ENCODE measurements around the gene ELOVL5. TPM values are rescaled to one million over a fixed set of nuclear protein-coding genes. Genes with fewer than 3 reads are reported as not detected.

The ELOVL5 gene
- total RNA-seq, 4 donors from 2014 or later: 55.2 to 80.2 (median 64.8) TPM

DNA sequence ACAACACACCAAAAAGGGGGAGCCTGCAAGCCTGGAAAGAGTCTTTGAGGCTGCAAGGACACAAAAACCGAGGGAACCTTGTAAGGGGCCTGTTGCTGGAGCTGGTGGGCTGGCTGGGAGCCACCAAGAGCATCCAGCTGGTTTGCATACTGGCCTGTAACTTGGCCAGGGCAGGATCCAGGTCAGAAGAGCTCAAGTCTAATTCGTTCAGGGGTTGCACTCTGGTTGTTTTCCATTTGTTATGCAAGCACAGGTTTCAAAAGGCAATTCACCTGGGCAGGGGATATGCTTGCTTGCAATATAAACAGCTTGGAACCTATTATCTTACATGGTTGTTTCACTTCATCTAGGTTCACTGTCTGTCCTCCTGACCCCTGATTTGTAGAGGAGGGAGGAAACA is 101.8 kb downstream of the ELOVL5 start:
- H3K4me3 ChIP-seq: no peak overlapping the region
- no peak for DNase-seq (ENCODE audit: extremely low spot score)
- 59% methylated on average over 2 of the region's 2 CpGs for WGBS
- H3K9me3 ChIP-seq: no peaks in the 10 kb centered on the region
- intact Hi-C loops (cut with DNase I): no loop called here
- H3K27ac ChIP-seq (replicated peaks in 1 of 4): no peak overlapping the region
- TF ChIP-seq, protein P1, sequence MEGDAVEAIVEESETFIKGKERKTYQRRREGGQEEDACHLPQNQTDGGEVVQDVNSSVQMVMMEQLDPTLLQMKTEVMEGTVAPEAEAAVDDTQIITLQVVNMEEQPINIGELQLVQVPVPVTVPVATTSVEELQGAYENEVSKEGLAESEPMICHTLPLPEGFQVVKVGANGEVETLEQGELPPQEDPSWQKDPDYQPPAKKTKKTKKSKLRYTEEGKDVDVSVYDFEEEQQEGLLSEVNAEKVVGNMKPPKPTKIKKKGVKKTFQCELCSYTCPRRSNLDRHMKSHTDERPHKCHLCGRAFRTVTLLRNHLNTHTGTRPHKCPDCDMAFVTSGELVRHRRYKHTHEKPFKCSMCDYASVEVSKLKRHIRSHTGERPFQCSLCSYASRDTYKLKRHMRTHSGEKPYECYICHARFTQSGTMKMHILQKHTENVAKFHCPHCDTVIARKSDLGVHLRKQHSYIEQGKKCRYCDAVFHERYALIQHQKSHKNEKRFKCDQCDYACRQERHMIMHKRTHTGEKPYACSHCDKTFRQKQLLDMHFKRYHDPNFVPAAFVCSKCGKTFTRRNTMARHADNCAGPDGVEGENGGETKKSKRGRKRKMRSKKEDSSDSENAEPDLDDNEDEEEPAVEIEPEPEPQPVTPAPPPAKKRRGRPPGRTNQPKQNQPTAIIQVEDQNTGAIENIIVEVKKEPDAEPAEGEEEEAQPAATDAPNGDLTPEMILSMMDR (IDR thresholded peaks at IDR 0.05): no peak
- TF ChIP-seq POLR2AphosphoS5 (IDR thresholded peaks at IDR 0.05): no peak
- no peak for TF ChIP-seq POLR2A (IDR thresholded peaks at IDR 0.05; ENCODE audit: low read depth)
- no peak for TF ChIP-seq EP300 (IDR thresholded peaks at IDR 0.05)
- no peaks in the 10 kb centered on the region for H3K27me3 ChIP-seq
- peaks cover 0 to 6% (median 0%) of the 10 kb centered on the region in 4 donors for H3K4me1 ChIP-seq
- no peaks in the 10 kb centered on the region for H3K36me3 ChIP-seq

- no peaks in the 10 kb centered on the region for H3K27me3 ChIP-seq
- no peaks in the 10 kb centered on the region for H3K4me1 ChIP-seq
- DNase-seq (ENCODE audit: extremely low spot score): no peak
- peaks cover 0 to 5% (median 0%) of the 10 kb centered on the region in 4 donors for H3K9me3 ChIP-seq
- intact Hi-C loops (cut with DNase I): no loop called here
- no peak overlapping the region for H3K27ac ChIP-seq (replicated peaks in 1 of 4)
- no peaks in the 10 kb centered on the region for H3K36me3 ChIP-seq
- WGBS: 77% methylated on average over 5 of the region's 5 CpGs
- TF ChIP-seq, protein P1 (IDR thresholded peaks at IDR 0.05): no peak
- TF ChIP-seq POLR2A (IDR thresholded peaks at IDR 0.05; ENCODE audit: low read depth) (no peak), POLR2AphosphoS5 (IDR thresholded peaks at IDR 0.05) (no peak), EP300 (IDR thresholded peaks at IDR 0.05) (no peak)
- no peak overlapping the region for H3K4me3 ChIP-seq
Observed at GRCh38 chr6:53244958-53245357, 103.8 kb downstream of the ELOVL5 start.

DNA sequence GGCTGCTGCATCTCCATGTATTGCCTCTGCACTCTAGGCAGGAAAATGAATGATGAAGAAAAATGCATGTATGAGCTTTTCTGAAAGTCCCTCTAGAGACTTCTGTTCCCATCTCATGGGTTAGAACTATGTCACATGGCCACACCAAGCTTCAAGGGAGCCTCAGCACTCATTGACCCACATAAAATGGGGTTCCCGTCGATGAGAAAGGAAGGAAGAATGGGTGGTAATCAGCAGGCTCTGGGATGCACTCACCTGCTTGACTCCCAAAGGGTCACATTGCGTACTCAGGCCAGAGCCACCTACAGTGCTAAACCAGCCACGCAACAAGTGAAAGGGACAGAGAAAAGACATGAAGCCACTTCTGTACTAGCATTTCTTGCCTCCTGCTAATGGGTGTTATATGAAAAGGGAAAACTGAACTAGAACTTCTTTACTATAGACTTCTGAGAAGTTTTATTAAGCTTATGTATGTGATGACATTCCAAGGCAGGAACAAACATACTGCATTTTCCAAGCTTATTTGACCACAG is 104.3 kb downstream of the ELOVL5 start:
- H3K27ac ChIP-seq (replicated peaks in 1 of 4): no peak overlapping the region
- no peaks in the 10 kb centered on the region for H3K4me1 ChIP-seq
- WGBS: 83% methylated on average over 4 of the region's 4 CpGs
- no peaks in the 10 kb centered on the region for H3K27me3 ChIP-seq
- H3K4me3 ChIP-seq: no peak overlapping the region
- no peaks in the 10 kb centered on the region for H3K36me3 ChIP-seq
- TF ChIP-seq POLR2A (IDR thresholded peaks at IDR 0.05; ENCODE audit: low read depth): no peak
- no peak for TF ChIP-seq POLR2AphosphoS5 (IDR thresholded peaks at IDR 0.05)
- H3K9me3 ChIP-seq: peaks cover 0 to 5% (median 0%) of the 10 kb centered on the region in 4 donors
- intact Hi-C loops (cut with DNase I): no loop called here
- no peak for DNase-seq (ENCODE audit: extremely low spot score)

DNA sequence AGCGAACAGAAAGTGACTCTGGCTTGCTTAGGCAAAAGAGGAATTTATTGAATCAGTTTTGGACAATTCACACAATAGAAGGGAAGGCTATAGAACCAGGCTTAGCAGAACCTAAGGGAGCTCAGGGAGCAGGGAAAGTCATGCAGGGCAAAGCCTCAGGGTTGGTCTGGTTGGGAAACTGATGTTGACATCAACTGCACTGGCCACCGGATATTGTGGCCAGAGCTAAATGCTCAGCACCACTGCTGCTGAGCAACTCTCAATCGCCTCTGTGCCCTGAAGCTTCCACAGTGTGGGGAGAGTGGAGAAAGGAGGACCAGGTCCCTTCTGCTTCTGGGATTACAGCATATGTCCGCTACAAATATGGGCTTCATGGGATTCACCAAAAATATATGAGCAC is 106.8 kb downstream of the ELOVL5 start:
- Histone ChIP-seq H3K27ac (replicated peaks in 1 of 4) (no peak overlapping the region), H3K4me3 (no peak overlapping the region), H3K27me3 (no peaks in the 10 kb centered on the region), H3K4me1 (no peaks in the 10 kb centered on the region), H3K36me3 (no peaks in the 10 kb centered on the region), H3K9me3 (peaks cover 0 to 5% (median 0%) of the 10 kb centered on the region in 4 donors)
- no peak for DNase-seq (ENCODE audit: extremely low spot score)
- TF ChIP-seq, protein P1 (IDR thresholded peaks at IDR 0.05): no peak
- TF ChIP-seq EP300 (IDR thresholded peaks at IDR 0.05) (no peak), POLR2AphosphoS5 (IDR thresholded peaks at IDR 0.05) (no peak), POLR2A (IDR thresholded peaks at IDR 0.05; ENCODE audit: low read depth) (no peak)
- intact Hi-C loops (cut with DNase I): no loop called here
- 89% methylated on average over 3 of the region's 4 CpGs for WGBS

DNA sequence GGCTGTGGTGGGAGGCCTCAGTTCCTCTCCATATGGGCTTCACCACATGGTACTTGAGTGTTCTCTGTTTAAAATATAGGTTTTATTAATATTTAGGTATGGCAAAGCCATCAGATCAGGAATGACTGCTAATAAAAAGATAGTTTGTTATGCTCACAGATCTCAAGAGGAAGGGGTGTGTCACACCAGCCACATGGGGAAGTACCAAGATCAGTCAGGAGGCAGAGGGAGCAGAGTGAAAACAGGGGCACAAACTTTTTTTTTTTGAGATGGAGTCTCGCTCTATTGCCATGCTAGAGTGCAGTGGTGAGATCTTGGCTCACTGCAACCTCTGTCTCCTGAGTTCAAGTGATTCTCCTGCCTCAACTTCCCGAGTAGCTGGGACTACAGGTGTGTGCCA is 108.0 kb downstream of the ELOVL5 start:
- intact Hi-C loops (cut with DNase I): no loop called here
- Histone ChIP-seq H3K4me1 (no peaks in the 10 kb centered on the region), H3K27me3 (no peaks in the 10 kb centered on the region), H3K4me3 (no peak overlapping the region), H3K9me3 (peaks cover 0 to 5% (median 0%) of the 10 kb centered on the region in 4 donors), H3K36me3 (no peaks in the 10 kb centered on the region), H3K27ac (replicated peaks in 1 of 4) (no peak overlapping the region)
- 81% methylated on average over 2 of the region's 2 CpGs for WGBS
- TF ChIP-seq POLR2AphosphoS5 (IDR thresholded peaks at IDR 0.05) (no peak), POLR2A (IDR thresholded peaks at IDR 0.05; ENCODE audit: low read depth) (no peak), EP300 (IDR thresholded peaks at IDR 0.05) (no peak)
- TF ChIP-seq, protein P1 (IDR thresholded peaks at IDR 0.05): no peak
- DNase-seq (ENCODE audit: extremely low spot score): no peak

All from esophagus muscularis mucosa (tissue), 4 donors.